GM21526 (cell line): ENCODE results near the gene ECHS1.

Experiments
- ATAC-seq: cut with Tn5 transposase; IDR thresholded peaks from one replicate; pipeline ENCODE4 v1.9.1; 2021; ENCODE audit warnings: moderate library complexity; ENCODE audit not compliant: unreplicated experiment, low FRiP score

Gene ECHS1

DNA sequence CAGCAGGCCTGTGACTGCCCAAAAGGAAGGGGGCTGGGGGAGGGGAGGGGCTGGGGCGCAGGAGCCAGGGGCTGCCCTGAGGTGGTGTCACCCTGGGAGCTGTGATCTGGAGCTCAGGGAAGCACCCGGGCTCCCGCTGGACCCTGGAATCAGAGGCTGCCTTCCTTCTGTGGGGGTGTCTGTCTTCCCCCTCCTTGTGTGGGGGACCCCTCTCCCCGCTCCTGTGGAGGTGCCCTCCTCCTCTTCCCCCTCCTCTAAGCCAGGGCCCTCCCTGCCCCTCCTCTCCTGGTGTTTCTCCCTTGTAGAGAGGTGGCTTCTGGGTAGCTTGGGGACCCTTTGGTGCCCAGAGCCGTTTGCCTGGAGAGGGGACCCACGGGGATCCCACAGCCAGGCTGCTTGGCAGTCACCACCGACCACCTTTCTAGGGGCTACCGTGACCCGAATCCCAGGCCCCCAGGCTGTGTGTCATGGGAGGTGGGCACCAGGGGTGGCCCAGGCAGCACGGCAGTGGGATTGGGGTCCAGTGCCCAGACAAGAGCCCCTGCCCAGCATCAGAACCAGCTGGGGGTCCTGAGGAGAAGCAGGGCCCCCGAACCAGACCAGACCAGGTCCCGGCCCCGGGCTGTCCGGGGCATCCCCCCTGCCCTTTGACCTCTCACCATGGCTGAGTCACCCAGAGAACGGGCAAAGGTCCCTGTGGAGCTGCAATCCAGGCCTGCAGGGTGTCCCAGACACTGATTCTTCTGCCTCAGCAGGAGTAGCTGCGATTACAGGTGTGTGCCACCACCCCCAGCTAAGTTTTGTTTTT is 25.2 kb downstream of the ECHS1 start:
- ATAC-seq = no peak

DNA sequence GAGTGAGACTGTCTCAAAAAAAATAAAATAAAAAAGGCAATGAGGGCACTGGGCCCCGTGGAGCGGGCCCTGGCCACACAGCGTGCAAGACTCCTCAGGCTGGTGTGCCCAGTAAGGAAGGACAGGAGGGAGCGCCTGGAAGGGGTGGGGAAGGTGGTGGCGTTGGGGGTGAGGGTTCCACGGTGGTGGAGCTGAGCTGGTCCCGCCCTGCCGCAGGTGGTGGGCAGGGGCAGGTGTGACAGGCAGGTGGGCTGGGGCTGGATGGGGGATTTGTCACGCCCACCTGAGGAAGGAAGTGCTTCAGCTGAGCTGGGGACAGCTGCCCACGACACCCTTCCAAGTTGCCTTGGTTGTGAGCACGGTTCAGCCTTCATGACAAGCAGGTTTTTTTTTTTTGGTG is 26.7 kb downstream of the ECHS1 start:
- ATAC-seq = no peak

DNA sequence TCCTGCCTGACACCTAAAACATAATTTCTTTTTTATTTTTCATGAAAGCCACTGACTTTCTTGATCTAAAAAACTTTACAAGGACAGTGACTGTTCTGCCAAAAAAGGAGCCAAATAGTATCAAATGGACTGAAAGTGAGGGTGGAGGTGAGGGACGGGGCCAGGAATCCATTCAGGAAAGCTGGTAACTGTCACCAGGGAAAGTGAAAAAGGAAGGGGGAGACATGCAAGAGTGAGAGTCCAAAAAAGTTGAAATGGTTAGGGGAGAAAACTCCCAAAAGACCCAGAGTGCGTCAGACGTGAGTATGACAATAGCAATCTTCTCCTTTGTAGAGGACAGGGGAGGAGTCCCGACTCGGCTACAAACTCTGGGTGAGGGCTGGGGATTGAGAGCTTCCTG is 28.9 kb downstream of the ECHS1 start:
- no peak for ATAC-seq

DNA sequence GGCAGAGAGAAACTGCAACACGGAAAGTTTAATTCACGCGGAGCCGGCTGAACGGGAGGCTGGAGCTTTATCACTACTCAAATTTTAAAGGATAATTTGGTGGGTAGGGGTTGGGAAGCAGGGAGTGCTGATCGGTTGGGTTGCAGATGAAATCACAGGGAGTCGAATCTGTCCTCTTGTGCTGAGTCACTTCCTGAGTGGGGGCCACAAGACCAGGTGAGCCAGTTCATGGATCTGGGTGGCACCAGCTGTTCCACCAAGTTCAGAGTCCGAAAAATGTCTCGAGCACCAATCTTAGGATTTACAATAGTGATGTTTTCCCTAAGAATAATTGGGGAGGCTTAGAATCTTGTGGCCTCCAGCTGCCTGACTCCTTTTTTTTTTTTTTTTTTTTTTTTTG is 29.6 kb downstream of the ECHS1 start:
- no peak for ATAC-seq

DNA sequence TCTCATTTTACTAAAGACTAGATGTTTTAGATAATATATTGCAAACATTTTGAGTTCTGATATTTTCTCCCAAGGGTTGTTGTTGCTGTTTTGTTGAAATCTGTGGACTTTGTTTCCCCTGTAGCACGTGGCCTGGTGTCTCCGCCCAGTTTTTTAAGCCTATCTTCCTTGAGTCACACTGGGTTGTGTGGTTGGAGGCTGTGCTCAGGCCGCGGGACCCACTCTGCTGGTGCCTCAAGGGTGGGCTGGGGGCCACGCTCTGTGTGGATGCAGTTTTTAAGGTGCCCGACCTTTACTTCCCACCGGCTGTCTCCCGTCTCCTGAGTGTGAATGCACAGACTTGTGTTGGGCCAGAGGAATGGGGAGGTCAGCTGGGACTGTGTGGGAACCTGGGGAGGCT is 30.2 kb downstream of the ECHS1 start:
- no peak for ATAC-seq

DNA sequence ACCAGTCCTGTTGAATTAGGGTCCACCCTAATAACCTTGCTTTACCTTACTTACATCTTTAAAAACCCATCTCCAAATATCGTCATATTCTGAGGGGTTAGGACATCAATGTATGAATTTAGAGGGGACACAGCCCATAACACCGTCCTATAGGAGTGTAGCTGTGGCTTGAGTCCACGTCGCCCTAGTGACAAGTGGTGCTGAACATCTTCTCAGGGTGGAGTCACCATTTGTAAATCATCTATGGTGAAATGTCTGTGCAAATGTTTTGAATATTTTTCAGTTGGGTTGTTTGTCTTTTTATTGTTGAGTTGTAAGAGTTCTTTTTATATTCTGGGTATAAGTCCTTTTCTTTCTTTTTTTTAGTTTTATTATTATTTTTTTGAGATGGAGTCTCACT is 31.2 kb downstream of the ECHS1 start:
- ATAC-seq = no peak

GRCh38 chr10:133339708-133340380 is 33.3 kb downstream of the ECHS1 start:
- no peak for ATAC-seq

DNA sequence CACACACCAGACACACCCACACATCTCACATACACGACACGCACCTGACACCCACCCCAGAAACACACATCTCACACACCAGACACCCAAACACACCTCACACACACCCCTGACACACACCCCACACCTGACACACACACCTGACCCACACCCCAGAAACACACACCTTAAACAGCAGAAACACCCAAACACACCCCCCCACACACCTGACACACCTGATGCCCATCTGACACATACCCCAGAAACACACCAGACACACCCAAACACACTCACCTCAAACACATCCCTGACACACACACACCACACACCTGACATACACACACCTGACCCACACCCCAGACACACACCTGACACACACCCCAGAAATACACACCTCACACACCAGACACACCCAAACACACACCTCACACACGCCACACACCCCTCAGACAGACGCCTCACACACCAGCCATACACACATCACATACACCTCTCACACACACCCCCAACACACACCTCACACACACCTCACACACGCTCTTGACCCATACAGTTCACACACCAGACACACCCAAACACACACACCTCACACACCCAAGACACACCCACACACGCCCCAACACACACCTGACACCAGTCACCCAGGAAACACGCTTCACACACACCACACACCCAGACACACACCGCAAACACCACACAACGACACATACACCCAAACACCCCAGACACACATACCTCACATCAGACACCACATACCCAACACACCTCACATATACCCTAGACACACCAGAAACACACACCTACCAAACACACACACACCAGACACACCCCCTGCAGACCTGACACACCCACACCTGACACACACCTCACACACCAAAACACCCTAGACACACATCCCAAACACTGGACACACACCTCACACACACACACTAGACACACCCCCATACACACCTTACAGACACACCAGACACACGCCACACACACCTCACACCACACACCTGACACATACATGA is 34.8 kb downstream of the ECHS1 start:
- ATAC-seq = no peak

- ATAC-seq = no peak
Observed at GRCh38 chr10:133337370-133337725, 35.8 kb downstream of the ECHS1 start.

DNA sequence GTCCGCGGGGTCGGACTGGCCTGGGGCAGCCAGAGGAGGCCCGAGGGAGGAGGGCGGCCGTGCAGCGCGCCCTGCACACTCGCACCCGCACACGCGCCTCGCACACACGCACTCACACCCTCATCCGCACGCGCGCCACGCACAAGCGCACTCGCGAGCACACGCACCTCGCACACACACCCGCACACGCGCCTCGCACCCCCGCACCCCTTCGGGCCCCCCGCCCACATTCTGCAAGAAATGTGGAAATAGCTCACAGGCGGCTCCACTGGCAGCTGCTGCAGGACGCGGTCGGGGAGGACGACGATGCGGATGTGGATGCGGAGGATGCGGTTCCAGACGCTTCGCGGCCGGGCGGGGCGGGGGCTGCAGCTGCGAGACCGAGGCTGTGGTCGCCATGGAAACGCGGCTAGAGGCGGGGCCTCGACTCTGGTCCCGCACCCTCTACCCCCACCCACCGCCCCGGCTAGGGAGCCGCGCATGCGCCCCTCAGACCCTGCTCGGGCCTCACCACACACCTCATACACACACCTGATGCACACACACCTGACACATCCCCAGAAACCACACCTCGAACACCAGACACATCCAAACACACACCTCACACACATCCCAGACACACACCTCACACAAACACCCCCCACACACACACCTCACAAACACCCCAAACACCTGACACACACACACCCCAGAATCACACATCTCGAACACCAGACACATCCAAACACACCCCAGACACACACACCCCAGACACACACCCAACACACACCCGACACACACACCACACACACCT is 36.4 kb downstream of the ECHS1 start, which contains the start of gene CALY:
Gene CALY (minus strand): TSS at position 320 of the 793 bp plus-strand sequence. CDS start 7,907 bp downstream, outside the sequence.
- ATAC-seq = no peak

- no peak for ATAC-seq
Observed at GRCh38 chr10:133336118-133336576, 37.0 kb downstream of the ECHS1 start.

GRCh38 chr10:133335246-133336117 is 37.7 kb downstream of the ECHS1 start:
- no peak for ATAC-seq

GRCh38 chr10:133334503-133335245 is 38.5 kb downstream of the ECHS1 start:
- ATAC-seq = no peak

DNA sequence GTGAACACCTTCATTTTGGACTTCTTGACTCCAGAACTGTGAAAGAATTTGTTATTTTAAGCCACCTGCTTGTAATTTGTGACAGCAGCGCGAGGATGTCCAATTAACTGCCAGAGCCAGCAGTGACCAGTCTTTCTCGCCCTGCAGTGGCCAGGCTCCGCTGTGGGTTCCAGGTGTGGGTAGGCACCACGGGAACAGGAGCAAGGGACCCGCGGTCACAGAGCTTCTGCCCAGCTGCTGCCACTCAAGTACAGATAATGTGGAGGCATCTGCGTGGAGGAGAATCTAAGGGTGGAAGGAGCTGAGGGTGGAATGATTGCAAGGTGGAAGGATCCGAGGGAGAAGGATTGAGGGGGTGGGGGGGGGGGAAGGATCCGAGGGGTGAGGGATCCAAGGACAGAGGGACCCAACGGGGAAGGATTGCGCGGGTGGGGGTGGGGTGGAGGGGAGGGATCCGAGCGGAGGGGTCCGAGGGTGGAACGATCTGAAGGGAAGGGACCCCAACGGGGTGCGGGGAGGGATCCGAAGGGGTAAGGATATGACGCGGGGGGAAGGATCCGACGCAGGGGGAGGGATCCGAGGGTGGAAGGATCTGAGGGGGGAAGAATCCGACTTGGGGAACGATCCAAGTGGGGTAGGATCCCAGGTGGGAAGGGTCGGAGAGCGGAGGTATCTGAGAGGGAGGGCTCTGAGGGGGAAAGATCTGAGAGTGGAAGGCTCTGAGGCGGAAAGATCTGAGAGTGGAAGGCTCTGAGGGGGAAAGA is 40.0 kb downstream of the ECHS1 start:
- ATAC-seq = no peak

GRCh38 chr10:133329491-133330202 is 43.5 kb downstream of the ECHS1 start:
- ATAC-seq = peak; percentile 87

DNA sequence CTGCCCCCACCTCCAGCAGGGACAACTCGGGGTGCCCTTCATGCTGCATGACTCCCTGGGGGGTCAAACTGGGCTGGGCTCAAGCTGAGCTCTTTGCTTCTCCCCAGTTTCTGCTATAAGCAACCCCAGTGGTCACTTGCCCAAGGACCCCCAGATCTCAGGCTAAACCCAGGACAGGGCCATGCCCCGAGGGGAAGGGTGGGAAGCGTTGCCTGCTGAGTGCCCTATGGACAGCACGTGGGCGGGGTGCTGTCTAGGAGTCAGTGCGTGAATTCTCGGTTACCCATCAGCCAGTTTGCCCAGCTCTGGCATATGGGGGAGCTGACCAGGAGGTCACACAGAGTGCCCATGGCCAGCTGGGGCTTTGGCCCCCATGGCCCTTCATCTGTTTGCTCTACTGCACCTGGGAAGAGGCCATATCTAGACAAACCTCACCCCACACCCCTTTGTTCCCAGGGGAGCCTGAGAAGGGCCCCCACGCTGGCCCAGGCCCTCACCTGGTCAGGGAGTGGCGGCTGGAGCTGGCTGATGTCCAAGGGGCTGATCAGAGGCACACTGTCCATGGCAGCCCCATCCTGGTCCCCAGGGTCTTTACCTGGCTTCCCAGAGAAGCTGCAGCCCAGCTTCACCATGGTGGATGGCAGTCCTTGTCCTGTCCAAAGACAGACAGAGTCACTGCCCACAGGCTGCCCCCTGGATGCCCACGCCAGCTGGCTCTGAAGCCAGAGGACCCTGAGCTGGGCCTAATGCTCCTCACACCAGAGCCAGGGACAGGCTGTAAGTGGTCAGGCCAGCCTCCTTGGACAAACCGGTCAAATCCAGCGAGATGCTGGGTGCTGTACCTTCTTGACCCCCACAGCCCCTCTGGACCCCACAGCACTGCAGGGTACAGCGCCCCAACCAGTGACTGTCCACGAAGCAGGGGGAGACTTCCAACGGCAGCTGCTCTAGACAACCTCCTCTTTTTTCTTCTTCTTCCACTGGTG is 44.5 kb downstream of the ECHS1 start:
- ATAC-seq = no peak
